Hepatocyte (in vitro differentiated cells): ENCODE results near the gene PRR5. TPM values are rescaled to one million over a fixed set of nuclear protein-coding genes. Genes with fewer than 3 reads are reported as not detected.

Experiments
- DNase-seq: peaks from one replicate; pipeline ENCODE4 v3.0.0-alpha.2; 2016; ENCODE audit warnings: low spot score
- H2AFZ ChIP-seq: fragments of 200-600 bp; sonication (generic); 2 replicates; pipeline ENCODE4 v1.6.0; 2016; ENCODE audit warnings: antibody characterized with exemption, mild to moderate bottlenecking
- H3K27ac ChIP-seq: fragments of 200-600 bp; sonication (generic); 2 replicates; pipeline ENCODE4 v1.5.1; 2016; ENCODE audit warnings: mild to moderate bottlenecking
- H3K27me3 ChIP-seq: fragments of 200-600 bp; sonication (generic); 2 replicates; pipeline ENCODE4 v1.6.1; 2016
- H3K36me3 ChIP-seq: fragments of 200-600 bp; sonication (generic); replicated peaks from 2 replicates; pipeline ENCODE4 v1.5.1; 2016; ENCODE audit warnings: low read depth; ENCODE audit not compliant: insufficient read depth
- H3K4me1 ChIP-seq: fragments of 200-600 bp; sonication (generic); 2 replicates; pipeline ENCODE4 v1.5.1; 2016; ENCODE audit warnings: mild to moderate bottlenecking, moderate library complexity; ENCODE audit not compliant: insufficient read depth
- H3K4me2 ChIP-seq: fragments of 200-600 bp; sonication (generic); 2 replicates; pipeline ENCODE4 v1.6.0; 2016
- H3K4me3 ChIP-seq: fragments of 200-600 bp; sonication (generic); 2 replicates; pipeline ENCODE4 v1.5.1; 2016; ENCODE audit warnings: mild to moderate bottlenecking
- H3K79me2 ChIP-seq: fragments of 200-600 bp; sonication (generic); 2 replicates; pipeline ENCODE4 v1.6.0; 2017; ENCODE audit warnings: mild to moderate bottlenecking
- H3K9me2 ChIP-seq: fragments of 200-600 bp; sonication (generic); replicated peaks from 2 replicates; pipeline ENCODE4 v1.6.0; 2017; ENCODE audit warnings: mild to moderate bottlenecking; ENCODE audit not compliant: insufficient read depth
- H3K9me3 ChIP-seq: fragments of 200-600 bp; sonication (generic); 2 replicates; pipeline ENCODE4 v1.5.1; 2016; ENCODE audit warnings: low read depth, mild to moderate bottlenecking
- H4K20me1 ChIP-seq: fragments of 200-600 bp; sonication (generic); 2 replicates; pipeline ENCODE4 v1.6.0; 2016; ENCODE audit warnings: mild to moderate bottlenecking; ENCODE audit not compliant: insufficient read depth, poor library complexity, severe bottlenecking
- EZH2 ChIP-seq: fragments of 200-600 bp; sonication (generic); IDR thresholded peaks from 2 replicates; pipeline ENCODE4 v1.6.1; 2016; ENCODE audit warnings: antibody characterized with exemption, mild to moderate bottlenecking, borderline replicate concordance
- EZH2phosphoT487 ChIP-seq: fragments of 200-600 bp; sonication (generic); IDR thresholded peaks from one replicate; pipeline ENCODE4 v1.6.1; 2018; ENCODE audit warnings: antibody characterized with exemption, mild to moderate bottlenecking, low read depth, moderate library complexity; ENCODE audit not compliant: unreplicated experiment, severe bottlenecking
- WGBS: methylation state at CpG from one replicate; pipeline ENCODE4 v1.1.6; 2016; ENCODE audit warnings: low lambda C conversion rate; ENCODE audit errors: missing lambda C conversion rate; 5-methylcytosine and 5-hydroxymethylcytosine counted together
- polyA plus RNA-seq: library from polyadenylated mRNA; unstranded; fragments of >200 nt; fragmentation: Nextera tagmentation; extraction: Ambion mirVana; gene quantifications from 2 replicates; pipeline ENCODE4 v1.2.1, GENCODE V29; 2016
- total RNA-seq: library from RNA; depleted of rRNA; stranded (reverse); fragments of >200 nt; gene quantifications from 2 replicates; pipeline ENCODE4 v1.2.3, GENCODE V29; 2014
- TF ChIP-seq, protein P1 (sequence below): fragments of 200-600 bp; sonication (generic); IDR thresholded peaks from 2 replicates; pipeline ENCODE4 v1.5.1; 2016; ENCODE audit warnings: antibody characterized with exemption, mild to moderate bottlenecking; ENCODE audit not compliant: poor library complexity

The PRR5 gene
- total and polyA plus RNA-seq, 2 experiments from 2014 or later: 44.2 to 84.9 TPM

DNA sequence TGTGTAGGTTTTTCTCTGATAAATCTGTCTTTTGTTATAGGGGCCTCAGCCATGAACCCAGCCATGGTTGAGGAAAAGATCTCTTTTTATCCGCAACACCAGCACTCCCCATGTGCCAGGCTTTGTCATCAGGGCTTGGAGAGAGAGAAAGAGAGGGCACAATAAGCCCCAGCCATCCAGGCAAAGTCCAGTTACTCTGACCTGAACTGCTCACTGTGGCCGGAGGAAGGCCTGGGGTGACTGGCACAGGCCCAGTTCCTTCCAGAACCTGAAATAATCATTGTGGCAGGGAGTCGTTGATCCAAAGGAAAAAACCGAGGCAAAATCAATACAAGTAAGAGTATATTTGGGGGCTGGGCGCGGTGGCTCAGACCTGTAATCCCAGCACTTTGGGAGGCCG lies 46.5 kb downstream of the PRR5 start:
- H2AFZ ChIP-seq: no peak overlapping the region
- no peaks in the 10 kb centered on the region for H4K20me1 ChIP-seq
- 95% methylated on average over 7 of the region's 7 CpGs for WGBS
- H3K27ac ChIP-seq: peak overlapping the region; percentile 96
- peaks cover 4% of the 10 kb centered on the region for H3K79me2 ChIP-seq
- H3K27me3 ChIP-seq: no peaks in the 10 kb centered on the region
- H3K36me3 ChIP-seq: no peaks in the 10 kb centered on the region
- peaks cover 39% of the 10 kb centered on the region for H3K4me1 ChIP-seq
- H3K4me3 ChIP-seq: no peak overlapping the region
- no peaks in the 10 kb centered on the region for H3K9me3 ChIP-seq
- TF ChIP-seq EZH2phosphoT487 (no peak), EZH2 (no peak)
- TF ChIP-seq, protein P1, sequence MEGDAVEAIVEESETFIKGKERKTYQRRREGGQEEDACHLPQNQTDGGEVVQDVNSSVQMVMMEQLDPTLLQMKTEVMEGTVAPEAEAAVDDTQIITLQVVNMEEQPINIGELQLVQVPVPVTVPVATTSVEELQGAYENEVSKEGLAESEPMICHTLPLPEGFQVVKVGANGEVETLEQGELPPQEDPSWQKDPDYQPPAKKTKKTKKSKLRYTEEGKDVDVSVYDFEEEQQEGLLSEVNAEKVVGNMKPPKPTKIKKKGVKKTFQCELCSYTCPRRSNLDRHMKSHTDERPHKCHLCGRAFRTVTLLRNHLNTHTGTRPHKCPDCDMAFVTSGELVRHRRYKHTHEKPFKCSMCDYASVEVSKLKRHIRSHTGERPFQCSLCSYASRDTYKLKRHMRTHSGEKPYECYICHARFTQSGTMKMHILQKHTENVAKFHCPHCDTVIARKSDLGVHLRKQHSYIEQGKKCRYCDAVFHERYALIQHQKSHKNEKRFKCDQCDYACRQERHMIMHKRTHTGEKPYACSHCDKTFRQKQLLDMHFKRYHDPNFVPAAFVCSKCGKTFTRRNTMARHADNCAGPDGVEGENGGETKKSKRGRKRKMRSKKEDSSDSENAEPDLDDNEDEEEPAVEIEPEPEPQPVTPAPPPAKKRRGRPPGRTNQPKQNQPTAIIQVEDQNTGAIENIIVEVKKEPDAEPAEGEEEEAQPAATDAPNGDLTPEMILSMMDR: no peak
- H3K4me2 ChIP-seq: no peak overlapping the region
- DNase-seq: no peak
- no peaks in the 10 kb centered on the region for H3K9me2 ChIP-seq

GRCh38 chr22:44750481-44750880 lies 48.5 kb downstream of the PRR5 start:
- H3K4me1 ChIP-seq: peaks cover 49% of the 10 kb centered on the region
- no peaks in the 10 kb centered on the region for H3K9me2 ChIP-seq
- H3K27ac ChIP-seq: no peak overlapping the region
- no peaks in the 10 kb centered on the region for H3K36me3 ChIP-seq
- H3K9me3 ChIP-seq: no peaks in the 10 kb centered on the region
- no peak overlapping the region for H2AFZ ChIP-seq
- DNase-seq: no peak
- no peaks in the 10 kb centered on the region for H4K20me1 ChIP-seq
- H3K79me2 ChIP-seq: peaks cover 15% of the 10 kb centered on the region
- no peak overlapping the region for H3K4me3 ChIP-seq
- WGBS: 96% methylated on average over 1 of the region's 1 CpG
- TF ChIP-seq EZH2phosphoT487: no peak
- TF ChIP-seq, protein P1: no peak
- no peak for TF ChIP-seq EZH2
- no peaks in the 10 kb centered on the region for H3K27me3 ChIP-seq
- H3K4me2 ChIP-seq: no peak overlapping the region

GRCh38 chr22:44752285-44753188 lies 50.5 kb downstream of the PRR5 start, which contains the start of gene ARHGAP8:
TSS of gene ARHGAP8 (plus strand) at chr22:44752575. CDS start at chr22:44786528, 33,953 bp downstream.
- Histone ChIP-seq H3K79me2 (peaks cover 25% of the 10 kb centered on the region), H3K36me3 (no peaks in the 10 kb centered on the region), H3K27ac (peak within 1 kb of the TSS; percentile 94), H3K4me2 (peak within 1 kb of the TSS; percentile 92), H3K27me3 (no peaks in the 10 kb centered on the region), H3K9me2 (no peaks in the 10 kb centered on the region), H3K4me3 (peak within 1 kb of the TSS; percentile 57), H3K4me1 (peaks cover 34% of the 10 kb centered on the region), H3K9me3 (no peaks in the 10 kb centered on the region), H2AFZ (peak within 1 kb of the TSS; percentile 78), H4K20me1 (no peaks in the 10 kb centered on the region)
- whole genome bisulfite sequencing: 8% methylated on average over 24 of the region's 78 CpGs
- TF ChIP-seq, protein P1: no peak
- TF ChIP-seq EZH2: no peak
- TF ChIP-seq EZH2phosphoT487: no peak
- DNase-seq: peak; percentile 86
